Stimulated activated naive CD4-positive, alpha-beta T cell (primary cell): ENCODE results near the gene CACNA2D2.
A peak's percentile ranks its signal among the peaks of the same experiment; 100 is the strongest.

Experiments used
- DNase-seq, 6 experiments: peaks; one replicate each; lab custom pipeline; 2025; lab: John Stamatoyannopoulos, UW

The CACNA2D2 gene

GRCh38 chr3:50428007-50428633 lies 75.3 kb downstream of the CACNA2D2 start:
- no peak for DNase-seq

DNA sequence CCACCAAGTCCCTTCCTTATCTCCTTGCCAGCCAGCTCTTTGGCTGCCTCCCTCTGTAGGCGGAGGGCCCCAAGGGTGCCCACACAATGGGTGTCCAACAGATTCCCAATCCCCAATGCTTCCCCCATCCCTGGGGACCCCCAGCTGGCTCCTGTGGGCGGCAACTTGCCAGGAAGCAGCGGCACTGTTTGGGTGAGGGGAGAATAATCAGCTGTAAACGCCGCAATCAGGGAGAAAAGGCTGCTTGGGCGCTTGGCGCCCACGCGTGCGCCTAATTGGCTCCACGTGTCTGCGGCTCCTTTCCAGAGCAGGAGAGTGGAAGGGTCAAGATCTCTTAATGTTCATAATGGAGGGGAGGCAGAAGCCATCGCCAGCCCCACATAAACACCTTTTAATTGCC lies 76.2 kb downstream of the CACNA2D2 start:
- no peak for DNase-seq

DNA sequence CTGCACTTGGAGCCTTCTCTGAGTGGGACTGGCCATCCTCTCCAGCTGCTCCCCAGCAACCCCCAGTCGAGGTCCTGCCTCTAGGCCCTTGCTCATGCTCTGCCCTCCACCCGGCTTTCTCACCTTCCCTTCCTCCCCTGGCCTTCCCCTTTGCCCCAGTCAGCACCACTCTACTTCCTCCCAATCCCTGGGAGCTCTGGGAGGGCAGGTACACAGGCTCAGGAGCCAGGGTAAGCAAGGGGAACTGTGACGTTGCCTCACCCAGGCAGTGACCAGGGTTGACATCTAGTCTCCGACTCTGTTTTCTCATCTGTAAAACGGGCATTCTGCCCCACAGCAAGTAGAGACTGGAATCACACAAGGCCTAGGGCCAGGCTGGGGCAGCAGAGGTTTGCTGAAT lies 77.5 kb downstream of the CACNA2D2 start:
- no peak for DNase-seq

- no peak for DNase-seq
Observed at GRCh38 chr3:50423543-50423942, 79.9 kb downstream of the CACNA2D2 start.

GRCh38 chr3:50422153-50422552 lies 81.3 kb downstream of the CACNA2D2 start:
- DNase-seq: no peak

- no peak for DNase-seq
Observed at GRCh38 chr3:50419595-50420370, 83.7 kb downstream of the CACNA2D2 start.

DNA sequence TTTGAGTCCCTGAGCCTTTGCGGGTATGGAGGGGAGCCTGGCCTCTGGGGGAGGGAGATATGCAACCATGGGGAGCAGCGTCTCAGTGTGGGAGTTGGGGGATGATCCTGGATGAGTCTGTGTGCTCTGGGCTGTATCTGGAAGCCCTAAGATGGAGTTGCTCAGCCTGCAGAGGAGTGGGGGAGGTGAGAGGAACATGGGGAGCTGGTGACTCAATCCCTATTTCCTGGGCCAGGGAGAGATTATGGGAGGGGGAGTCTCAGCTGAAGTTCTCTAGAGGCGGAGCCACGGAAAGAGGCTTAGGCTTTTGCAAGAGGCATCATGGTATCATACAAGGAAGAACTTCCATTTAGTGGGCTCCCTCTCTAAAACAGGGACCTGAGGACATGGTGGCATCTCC lies 84.6 kb downstream of the CACNA2D2 start:
- DNase-seq: no peak

DNA sequence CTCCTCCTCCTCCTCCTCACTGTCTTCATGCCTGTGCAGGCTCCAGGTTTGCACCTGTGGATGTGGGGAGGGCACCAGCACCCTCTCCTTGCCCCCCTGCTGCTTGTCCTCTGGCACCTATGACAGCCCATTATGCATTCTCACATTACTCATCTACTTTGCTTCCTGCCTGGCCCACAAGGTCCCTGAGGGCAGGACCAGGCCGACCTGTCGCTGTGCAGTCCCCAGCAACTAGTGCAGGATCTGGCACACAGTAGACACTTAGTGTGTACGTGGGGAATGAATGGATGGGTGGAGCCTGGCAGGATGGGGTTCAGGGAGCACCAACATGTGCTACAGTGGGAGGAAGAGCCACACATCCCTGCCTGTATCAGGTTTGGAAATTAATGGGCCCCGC lies 85.8 kb downstream of the CACNA2D2 start:
- DNase-seq: no peak

DNA sequence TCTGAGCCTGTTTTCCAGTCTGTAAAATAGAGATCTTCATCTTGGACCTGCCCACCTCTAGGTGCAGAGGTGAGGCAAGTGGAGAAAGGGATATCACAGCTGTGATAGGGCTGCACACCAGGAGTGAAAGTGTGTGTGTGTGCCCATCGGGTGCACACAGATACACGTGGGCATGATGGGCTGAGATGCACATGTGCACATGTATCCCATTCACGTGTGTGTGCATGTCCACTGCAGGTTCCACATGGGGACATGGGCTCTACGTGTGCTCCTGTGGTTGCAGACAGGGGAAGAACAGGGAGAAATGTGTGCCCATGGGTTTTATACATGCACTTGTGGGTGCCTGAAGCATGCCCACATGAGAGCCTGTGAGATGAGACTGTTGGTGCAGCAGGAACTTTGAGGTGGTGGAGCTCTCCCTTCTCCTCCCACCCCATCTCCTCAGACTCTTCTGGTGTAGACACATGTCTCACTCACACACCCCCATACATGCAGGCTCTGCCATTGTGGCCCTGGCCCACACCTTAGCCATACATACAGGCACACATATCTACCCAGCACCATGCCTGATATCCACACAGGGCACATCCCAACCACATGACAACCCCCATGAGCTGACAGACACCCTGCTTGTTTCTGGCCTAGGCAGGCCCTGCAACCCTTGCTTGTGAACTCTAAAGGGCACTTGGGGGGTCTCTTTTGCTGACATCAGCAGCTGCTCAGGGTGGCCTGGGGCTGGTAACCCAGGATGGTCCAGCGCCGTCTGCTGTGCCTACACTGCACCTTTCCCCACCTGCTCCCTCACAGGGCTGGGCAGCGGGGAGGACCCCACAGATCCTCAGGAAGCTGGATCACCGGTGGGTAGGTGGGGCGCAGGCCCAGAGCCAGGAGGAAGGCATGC lies 86.4 kb downstream of the CACNA2D2 start:
- DNase-seq: no peak

GRCh38 chr3:50415816-50416215 lies 87.6 kb downstream of the CACNA2D2 start:
- no peak for DNase-seq

DNA sequence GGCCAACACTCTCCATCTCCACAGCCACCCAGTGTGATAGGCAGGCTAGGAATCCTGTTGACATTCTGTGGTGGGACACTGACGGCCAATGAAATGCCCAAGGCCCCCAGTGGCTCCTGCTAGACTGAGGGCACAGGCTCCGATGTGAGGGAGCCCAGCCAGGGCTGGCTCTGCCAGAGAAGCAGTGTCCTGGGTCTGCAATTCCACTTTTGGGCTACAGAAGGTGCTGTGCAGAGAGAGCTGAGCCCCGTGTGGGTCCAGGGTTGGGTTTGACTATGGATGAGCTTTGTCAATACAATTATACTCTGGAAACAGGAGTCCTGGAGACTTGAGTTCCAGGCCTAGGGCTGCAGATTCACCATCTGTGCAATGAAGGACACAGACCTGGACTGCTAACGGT lies 88.4 kb downstream of the CACNA2D2 start:
- no peak for DNase-seq

GRCh38 chr3:50414616-50415015 lies 88.8 kb downstream of the CACNA2D2 start:
- no peak for DNase-seq

DNA sequence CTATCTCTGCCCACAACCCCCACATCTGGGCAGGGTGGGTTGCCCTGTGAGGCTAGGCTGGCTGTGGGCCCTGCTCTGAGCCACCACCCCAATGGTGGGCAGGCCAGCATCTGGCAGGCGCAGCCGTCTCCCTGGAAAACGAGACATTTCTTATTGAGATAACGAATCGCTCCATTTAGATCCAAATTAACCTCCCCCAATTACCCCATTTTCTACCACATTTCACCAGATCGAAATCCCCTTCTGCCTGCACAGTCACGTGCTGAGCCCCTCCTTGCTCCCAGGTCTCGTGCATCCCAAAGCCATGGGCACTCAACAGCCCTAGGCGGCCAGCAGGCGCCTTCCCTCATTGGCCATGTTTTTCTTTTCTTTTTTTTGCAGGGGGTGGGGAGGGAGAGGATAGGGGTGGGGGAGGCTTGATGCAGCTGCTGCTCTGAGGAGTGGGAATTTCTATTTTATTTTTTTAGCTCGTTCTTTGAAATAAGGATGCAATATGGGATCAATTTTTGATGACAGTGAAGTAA lies 91.1 kb downstream of the CACNA2D2 start:
- no peak for DNase-seq

- no peak for DNase-seq
Observed at GRCh38 chr3:50411229-50411628, 92.2 kb downstream of the CACNA2D2 start.

- DNase-seq: no peak
Observed at GRCh38 chr3:50410608-50411139, 92.8 kb downstream of the CACNA2D2 start.

- DNase-seq: no peak
Observed at GRCh38 chr3:50410185-50410584, 93.2 kb downstream of the CACNA2D2 start.

DNA sequence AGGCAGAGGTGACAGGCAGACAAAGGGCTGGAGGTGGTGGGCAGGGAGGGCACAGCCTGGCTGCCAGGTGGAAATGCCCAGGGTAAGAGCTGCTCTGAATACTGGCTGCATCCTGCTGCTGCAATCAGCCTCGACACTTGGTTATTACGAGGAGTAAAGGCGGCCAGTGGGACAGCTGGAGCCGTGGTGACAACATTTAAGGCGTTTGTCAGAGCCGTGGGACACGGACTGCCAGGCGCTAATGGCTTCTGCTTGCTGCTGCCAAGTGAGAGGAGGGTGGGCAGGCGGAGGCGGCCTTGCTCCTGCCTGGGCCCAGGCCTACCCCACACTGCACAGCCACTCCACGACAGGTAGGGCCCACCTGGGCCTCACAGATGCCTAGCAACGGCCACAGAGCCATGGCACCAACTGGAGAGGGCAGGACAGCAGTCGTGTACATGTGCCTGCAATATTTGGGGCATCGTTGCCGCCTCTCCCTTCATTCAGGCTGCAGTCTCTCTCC lies 94.9 kb downstream of the CACNA2D2 start:
- DNase-seq: no peak

GRCh38 chr3:50406487-50406886 lies 96.9 kb downstream of the CACNA2D2 start:
- DNase-seq: no peak

DNA sequence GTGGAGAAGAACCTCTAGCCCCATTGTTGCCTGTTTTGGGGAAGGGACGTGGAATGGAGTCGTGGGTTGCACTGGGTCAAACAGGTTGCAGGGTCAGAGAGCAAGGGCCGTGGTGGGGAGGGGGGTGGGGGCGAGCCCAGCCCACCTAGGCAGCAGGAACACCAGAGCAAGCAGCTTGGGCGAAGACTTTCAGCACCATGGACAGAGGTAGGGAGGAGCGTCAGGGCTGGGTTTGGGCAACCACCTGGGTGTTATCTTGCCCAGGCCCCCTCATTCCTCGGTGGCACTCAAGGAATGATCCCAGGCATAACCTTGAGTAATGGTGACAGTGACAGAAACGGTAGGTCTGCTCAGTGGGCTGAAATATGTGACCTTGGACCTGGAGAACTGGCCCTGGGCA lies 98.2 kb downstream of the CACNA2D2 start:
- peak in 1 of 6 experiments; percentile 10 for DNase-seq

- no peak for DNase-seq
Observed at GRCh38 chr3:50401978-50402595, 101.3 kb downstream of the CACNA2D2 start.

DNA sequence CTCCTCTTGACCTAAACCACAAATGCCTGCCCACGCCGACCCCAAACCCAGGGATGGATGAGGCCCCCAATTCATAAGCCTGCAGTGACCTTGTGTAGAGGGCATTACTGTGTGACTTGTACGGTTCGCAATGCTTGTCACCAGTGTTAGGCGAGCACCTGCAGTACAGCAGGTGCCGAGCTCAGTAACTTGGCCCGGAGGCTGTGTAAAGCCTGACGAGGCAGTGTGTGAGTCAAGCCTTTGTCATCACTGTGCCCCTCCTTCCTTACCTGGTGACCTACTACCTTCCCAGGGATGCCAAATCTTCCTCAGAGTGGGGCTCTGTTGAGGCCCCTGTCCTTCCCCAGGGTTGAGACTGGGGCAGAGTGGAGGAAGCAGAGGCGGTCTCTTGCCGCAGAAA lies 106.9 kb downstream of the CACNA2D2 start:
- DNase-seq: no peak
